ENCODE results near the gene CIAO2A.

Gene CIAO2A, protein sequence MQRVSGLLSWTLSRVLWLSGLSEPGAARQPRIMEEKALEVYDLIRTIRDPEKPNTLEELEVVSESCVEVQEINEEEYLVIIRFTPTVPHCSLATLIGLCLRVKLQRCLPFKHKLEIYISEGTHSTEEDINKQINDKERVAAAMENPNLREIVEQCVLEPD

DNA sequence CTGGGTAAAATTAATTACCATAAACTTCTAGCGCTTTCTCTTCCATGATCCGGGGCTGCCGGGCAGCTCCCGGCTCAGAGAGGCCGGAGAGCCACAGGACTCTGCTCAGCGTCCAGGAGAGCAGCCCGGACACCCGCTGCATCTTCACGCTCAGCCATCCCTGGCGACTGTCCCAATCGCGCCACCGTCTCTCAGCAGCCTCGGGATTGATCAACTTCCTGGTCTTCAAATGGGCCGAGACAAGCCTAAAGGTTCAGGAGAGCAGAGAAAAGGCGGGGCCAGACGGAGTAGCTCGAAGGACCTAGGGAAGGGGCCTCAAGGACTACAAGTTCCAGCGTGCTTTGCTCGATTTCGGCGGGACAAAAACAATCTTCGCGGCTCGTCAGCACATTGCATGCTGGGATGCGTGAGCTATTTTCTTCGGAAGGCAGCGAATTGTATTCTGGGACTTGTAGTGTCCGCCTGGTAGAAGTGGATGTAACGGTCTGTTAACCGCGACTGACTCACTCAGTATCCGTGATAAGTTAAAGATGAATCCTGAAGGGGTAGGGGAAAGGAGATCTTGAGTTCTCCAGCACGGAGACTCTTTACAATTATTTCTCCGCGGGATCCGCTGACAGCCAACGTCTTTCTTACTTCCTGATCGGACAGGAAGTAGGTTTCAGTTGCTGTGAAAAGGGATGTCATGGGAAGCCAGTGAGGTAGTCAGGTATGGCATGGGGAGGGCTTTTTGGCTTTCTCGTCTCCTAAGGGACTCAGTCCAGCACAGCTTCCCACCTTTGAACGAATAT, at the start of gene CIAO2A:
Gene CIAO2A, minus strand, starts transcription at position 212 of the 791 bp plus-strand sequence. Its CDS starts 70 bp downstream, at position 142.
- peaks cover 7% of the 10 kb centered on the region for H3K36me3 ChIP-seq
- no peaks in the 10 kb centered on the region for H3K9me3 ChIP-seq (ENCODE audit: severe bottlenecking)
- DNase-seq = peak; percentile 98
- TF ChIP-seq, protein P1, sequence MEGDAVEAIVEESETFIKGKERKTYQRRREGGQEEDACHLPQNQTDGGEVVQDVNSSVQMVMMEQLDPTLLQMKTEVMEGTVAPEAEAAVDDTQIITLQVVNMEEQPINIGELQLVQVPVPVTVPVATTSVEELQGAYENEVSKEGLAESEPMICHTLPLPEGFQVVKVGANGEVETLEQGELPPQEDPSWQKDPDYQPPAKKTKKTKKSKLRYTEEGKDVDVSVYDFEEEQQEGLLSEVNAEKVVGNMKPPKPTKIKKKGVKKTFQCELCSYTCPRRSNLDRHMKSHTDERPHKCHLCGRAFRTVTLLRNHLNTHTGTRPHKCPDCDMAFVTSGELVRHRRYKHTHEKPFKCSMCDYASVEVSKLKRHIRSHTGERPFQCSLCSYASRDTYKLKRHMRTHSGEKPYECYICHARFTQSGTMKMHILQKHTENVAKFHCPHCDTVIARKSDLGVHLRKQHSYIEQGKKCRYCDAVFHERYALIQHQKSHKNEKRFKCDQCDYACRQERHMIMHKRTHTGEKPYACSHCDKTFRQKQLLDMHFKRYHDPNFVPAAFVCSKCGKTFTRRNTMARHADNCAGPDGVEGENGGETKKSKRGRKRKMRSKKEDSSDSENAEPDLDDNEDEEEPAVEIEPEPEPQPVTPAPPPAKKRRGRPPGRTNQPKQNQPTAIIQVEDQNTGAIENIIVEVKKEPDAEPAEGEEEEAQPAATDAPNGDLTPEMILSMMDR (IDR thresholded peaks at IDR 0.05; ENCODE audit: low read depth, low read length) = no peak
- H3K4me3 ChIP-seq (ENCODE audit: low read depth, low read length) = peak within 1 kb of the TSS; percentile 74
- no peaks in the 10 kb centered on the region for H3K27me3 ChIP-seq (ENCODE audit: insufficient read depth, low read depth, severe bottlenecking)
- H3K27ac ChIP-seq = peak within 1 kb of the TSS; percentile 81

DNA sequence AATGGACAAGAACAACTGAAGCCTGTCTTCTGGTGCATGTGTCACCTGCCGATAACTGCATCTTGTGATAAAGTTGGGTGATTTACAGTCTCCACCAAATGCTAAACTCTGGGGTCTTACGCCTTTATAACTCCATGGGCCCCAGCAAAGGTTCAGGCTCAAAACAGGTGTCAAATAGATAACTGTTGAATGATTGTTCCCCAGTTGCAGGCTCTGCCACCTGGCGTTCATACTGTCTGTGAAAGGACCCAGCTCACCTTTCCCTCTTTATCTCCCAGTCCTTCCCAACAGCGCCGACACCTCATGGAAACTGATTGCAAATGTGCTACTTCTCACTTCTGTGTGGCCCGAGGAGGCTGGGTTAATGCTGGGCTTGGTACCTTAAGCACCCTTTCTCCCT, 49.6 kb upstream of the CIAO2A start:
- TF ChIP-seq, protein P1 (IDR thresholded peaks at IDR 0.05; ENCODE audit: low read depth, low read length) = no peak
- no peak for DNase-seq
- H3K27ac ChIP-seq = no peak overlapping the region
- H3K27me3 ChIP-seq (ENCODE audit: insufficient read depth, low read depth, severe bottlenecking) = no peaks in the 10 kb centered on the region
- H3K4me3 ChIP-seq (ENCODE audit: low read depth, low read length) = no peak overlapping the region
- H3K9me3 ChIP-seq (ENCODE audit: severe bottlenecking) = no peaks in the 10 kb centered on the region
- peaks cover 9% of the 10 kb centered on the region for H3K36me3 ChIP-seq

DNA sequence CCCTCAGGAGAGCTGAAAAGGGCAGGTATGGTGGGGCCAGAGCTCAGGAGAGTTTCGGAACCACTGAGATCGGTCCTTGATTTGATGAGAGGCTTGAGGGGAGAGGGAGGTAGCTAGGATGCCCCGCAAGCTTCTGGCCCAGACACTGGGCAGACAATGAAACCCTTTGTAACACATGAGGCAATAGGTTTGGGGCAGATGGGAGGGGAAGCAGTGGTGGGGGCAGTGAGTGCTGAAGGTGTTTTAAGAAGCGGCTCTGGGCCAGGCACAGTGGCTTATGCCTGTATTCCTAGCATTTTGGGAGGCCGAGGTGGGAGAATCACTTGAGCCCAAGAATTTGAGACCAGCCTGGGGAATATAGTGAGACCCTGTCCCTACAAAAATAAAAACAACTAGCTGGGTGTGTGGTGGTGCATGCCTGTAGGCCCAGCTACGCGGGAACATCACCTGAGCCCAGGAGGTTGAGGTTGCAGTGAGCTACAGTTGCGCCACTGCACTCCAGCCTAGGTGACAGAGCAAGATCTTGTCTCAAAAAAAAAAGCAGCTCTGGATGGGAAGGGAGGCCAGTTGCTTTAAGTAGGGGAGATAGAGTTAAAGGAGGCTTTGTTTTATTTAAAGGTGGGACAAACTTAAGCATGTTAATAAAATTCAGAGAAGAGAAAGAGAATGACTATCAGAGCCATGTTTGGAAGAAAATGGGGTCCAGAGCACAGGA, 48.3 kb upstream of the CIAO2A start:
- Histone ChIP-seq H3K9me3 (ENCODE audit: severe bottlenecking) (no peaks in the 10 kb centered on the region), H3K27ac (no peak overlapping the region), H3K4me3 (ENCODE audit: low read depth, low read length) (no peak overlapping the region), H3K27me3 (ENCODE audit: insufficient read depth, low read depth, severe bottlenecking) (no peaks in the 10 kb centered on the region), H3K36me3 (peaks cover 19% of the 10 kb centered on the region)
- TF ChIP-seq, protein P1 (IDR thresholded peaks at IDR 0.05; ENCODE audit: low read depth, low read length) = no peak
- no peak for DNase-seq

DNA sequence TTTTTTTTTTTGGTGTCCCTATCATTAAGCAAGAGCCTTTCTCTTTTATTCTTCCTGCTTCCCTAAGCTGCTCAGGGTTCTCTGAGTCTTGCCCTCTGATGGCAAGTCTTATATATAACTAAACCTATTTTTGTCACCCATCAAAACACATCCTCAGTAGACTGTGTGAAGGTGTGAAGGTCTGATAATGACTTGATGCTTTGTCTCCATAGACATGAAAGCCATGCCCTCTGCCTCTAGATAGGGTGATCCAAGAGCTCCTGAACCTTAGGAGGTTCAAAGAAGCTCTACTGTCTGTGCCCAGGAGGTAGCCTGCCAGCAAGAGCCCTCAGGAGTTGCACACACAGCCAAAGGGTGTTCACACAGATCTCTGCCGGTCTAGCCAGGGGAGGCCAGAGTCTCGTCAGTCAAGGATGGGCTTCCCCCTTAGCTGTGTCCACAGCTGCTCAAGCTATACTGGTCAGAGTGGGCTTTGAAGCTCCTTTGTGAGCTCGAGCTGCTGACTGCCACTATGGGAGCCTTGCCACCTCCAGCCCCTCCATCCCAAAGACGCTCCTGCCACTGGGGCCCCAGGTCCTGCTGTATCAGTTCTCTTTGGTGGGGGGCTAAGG, 44.8 kb upstream of the CIAO2A start:
- H3K27me3 ChIP-seq (ENCODE audit: insufficient read depth, low read depth, severe bottlenecking) = no peaks in the 10 kb centered on the region
- peaks cover 52% of the 10 kb centered on the region for H3K36me3 ChIP-seq
- TF ChIP-seq, protein P1 (IDR thresholded peaks at IDR 0.05; ENCODE audit: low read depth, low read length) = no peak
- H3K4me3 ChIP-seq (ENCODE audit: low read depth, low read length) = no peak overlapping the region
- H3K9me3 ChIP-seq (ENCODE audit: severe bottlenecking) = no peaks in the 10 kb centered on the region
- no peak for DNase-seq
- H3K27ac ChIP-seq = no peak overlapping the region

DNA sequence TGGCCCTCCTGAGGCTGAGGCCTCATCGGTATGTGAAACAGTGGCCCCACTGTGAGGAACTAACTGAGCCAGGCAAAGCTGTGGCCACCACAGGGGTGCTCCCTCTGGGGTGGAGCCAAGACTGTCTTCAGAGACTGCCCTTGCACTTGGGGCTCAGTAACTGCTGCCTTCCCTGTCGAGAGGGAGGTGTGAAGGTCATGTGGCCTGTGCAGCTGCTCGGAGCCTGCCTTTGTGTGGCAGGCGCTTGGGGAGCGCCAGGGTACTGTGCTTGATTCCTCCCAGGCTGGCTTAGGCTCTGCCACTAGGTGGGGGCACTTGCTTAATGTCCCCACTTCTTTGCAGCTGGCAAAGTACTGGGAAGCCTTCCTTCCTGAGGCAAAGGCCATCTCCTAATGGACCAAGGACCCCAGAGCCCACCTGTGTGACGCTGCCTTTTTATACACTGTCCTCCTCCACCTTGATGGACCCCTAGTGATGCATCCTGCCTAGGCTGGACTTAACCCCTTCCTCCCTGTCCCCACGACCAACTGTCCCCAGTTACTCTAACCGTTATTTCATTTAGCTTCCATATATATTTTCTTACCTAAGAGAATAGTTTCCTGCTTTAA, 43.7 kb upstream of the CIAO2A start:
- Histone ChIP-seq H3K36me3 (peaks cover 63% of the 10 kb centered on the region), H3K27me3 (ENCODE audit: insufficient read depth, low read depth, severe bottlenecking) (no peaks in the 10 kb centered on the region), H3K9me3 (ENCODE audit: severe bottlenecking) (no peaks in the 10 kb centered on the region), H3K27ac (no peak overlapping the region), H3K4me3 (ENCODE audit: low read depth, low read length) (no peak overlapping the region)
- DNase-seq = no peak
- TF ChIP-seq, protein P1 (IDR thresholded peaks at IDR 0.05; ENCODE audit: low read depth, low read length) = peak; percentile 16; the same call in 1 of the 2 replicates

Measured in WERI-Rb-1 (cell line).